Measurements from ENCODE around the gene EYA2.

Gene EYA2

GRCh38 chr20:47036091-47036870 is 141.6 kb downstream of the EYA2 start:
- no peak for DNase-seq (ENCODE audit: low spot score)

GRCh38 chr20:47038566-47039560 is 144.2 kb downstream of the EYA2 start:
- no peak for DNase-seq (ENCODE audit: low spot score)

- no peak for DNase-seq (ENCODE audit: low spot score)
Observed at GRCh38 chr20:47040506-47041125, 146.0 kb downstream of the EYA2 start.

- no peak for DNase-seq (ENCODE audit: low spot score)
Observed at GRCh38 chr20:47041396-47041899, 146.8 kb downstream of the EYA2 start.

GRCh38 chr20:47042464-47042863 is 147.8 kb downstream of the EYA2 start:
- DNase-seq (ENCODE audit: low spot score) = no peak

- DNase-seq (ENCODE audit: low spot score) = no peak
Observed at GRCh38 chr20:47043086-47043485, 148.4 kb downstream of the EYA2 start.

- DNase-seq (ENCODE audit: low spot score) = no peak
Observed at GRCh38 chr20:47044938-47045337, 150.3 kb downstream of the EYA2 start.

GRCh38 chr20:47048054-47048453 is 153.4 kb downstream of the EYA2 start:
- DNase-seq (ENCODE audit: low spot score) = no peak

GRCh38 chr20:47049771-47050170 is 155.1 kb downstream of the EYA2 start:
- no peak for DNase-seq (ENCODE audit: low spot score)

GRCh38 chr20:47050996-47051395 is 156.4 kb downstream of the EYA2 start:
- DNase-seq (ENCODE audit: low spot score) = no peak

GRCh38 chr20:47051936-47052526 is 157.4 kb downstream of the EYA2 start:
- no peak for DNase-seq (ENCODE audit: low spot score)

GRCh38 chr20:47054506-47054905 is 159.9 kb downstream of the EYA2 start:
- DNase-seq (ENCODE audit: low spot score) = no peak

- DNase-seq (ENCODE audit: low spot score) = no peak
Observed at GRCh38 chr20:47054945-47055344, 160.3 kb downstream of the EYA2 start.

- DNase-seq (ENCODE audit: low spot score) = no peak
Observed at GRCh38 chr20:47055699-47056369, 161.2 kb downstream of the EYA2 start.

GRCh38 chr20:47057661-47058060 is 163.0 kb downstream of the EYA2 start:
- no peak for DNase-seq (ENCODE audit: low spot score)

GRCh38 chr20:47058236-47058635 is 163.6 kb downstream of the EYA2 start:
- no peak for DNase-seq (ENCODE audit: low spot score)

GRCh38 chr20:47059536-47059935 is 164.9 kb downstream of the EYA2 start:
- no peak for DNase-seq (ENCODE audit: low spot score)

- DNase-seq (ENCODE audit: low spot score) = no peak
Observed at GRCh38 chr20:47061549-47061948, 166.9 kb downstream of the EYA2 start.

- DNase-seq (ENCODE audit: low spot score) = no peak
Observed at GRCh38 chr20:47062226-47062890, 167.7 kb downstream of the EYA2 start.

GRCh38 chr20:47063407-47063806 is 168.8 kb downstream of the EYA2 start:
- DNase-seq (ENCODE audit: low spot score) = no peak

GRCh38 chr20:47063808-47064207 is 169.2 kb downstream of the EYA2 start:
- DNase-seq (ENCODE audit: low spot score) = no peak
